NCI-H82 treated with DMSO at 0.1 percent for 48 hours (cell line): ENCODE data around the gene CCDC17.

Source experiments
- DNase-seq: peaks from one replicate; lab custom pipeline; 2025; ENCODE audit not compliant: unreplicated experiment; lab: John Stamatoyannopoulos, UW

The CCDC17 gene

GRCh38 chr1:45583666-45584350 lies 40.0 kb downstream of the CCDC17 start, which contains the start of gene NASP:
NASP (plus strand) TSS chr1:45584041; CDS start chr1:45584147, 106 bp downstream.
- peak; percentile 80 for DNase-seq

- peak; percentile 99 for DNase-seq
Measured at GRCh38 chr1:45583264-45583665, 40.6 kb downstream of the CCDC17 start.

GRCh38 chr1:45574105-45574626 lies 49.7 kb downstream of the CCDC17 start:
- DNase-seq: no peak

DNA sequence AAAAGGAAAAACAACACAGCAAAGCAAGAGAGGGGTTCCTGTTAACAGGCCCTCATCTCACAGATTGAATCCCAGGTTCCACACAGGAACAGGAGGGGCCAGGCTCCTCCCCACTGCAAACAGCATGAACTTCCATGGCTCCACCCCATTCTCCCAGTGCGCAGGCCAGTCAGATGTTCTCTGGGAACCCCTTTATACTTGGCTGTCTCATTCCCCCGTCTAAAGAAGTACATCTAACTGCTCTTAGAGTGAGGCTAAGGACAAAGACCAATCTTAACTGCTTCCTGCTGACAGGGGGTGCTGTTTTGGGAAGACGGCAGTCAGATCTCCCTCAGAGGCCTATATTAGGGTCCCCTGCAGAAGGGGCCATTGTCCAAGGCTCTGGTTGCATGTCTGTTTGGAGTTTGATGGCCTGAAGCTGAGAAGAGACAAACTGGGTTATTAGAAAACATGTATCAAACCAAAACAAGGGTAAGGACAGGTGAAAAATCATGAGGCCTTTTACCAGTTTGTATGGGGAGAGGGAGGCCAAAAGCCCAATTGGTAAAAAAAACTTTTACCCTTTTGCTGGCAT lies 50.5 kb downstream of the CCDC17 start:
- no peak for DNase-seq

DNA sequence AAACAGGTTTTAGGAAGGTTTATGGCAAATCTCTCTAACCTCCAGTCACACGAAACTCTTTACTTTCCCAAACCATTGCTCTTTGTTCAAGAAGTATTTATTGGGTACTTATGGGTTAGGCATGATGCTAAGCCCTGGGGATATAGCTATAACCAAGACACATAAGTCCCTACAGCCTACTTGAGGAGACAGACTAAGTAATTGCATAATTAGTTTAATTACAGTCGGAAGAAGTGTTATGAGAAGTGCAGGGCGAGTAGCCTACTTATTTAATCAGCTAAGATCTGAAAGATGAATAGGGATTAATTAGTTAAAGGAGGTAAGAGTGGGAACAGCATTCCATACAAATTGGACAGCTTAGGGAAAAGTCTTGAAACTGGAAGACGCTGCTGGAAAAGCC lies 53.2 kb downstream of the CCDC17 start:
- DNase-seq: no peak
